ENCODE measurements around the gene NEK10.

Gene NEK10

DNA sequence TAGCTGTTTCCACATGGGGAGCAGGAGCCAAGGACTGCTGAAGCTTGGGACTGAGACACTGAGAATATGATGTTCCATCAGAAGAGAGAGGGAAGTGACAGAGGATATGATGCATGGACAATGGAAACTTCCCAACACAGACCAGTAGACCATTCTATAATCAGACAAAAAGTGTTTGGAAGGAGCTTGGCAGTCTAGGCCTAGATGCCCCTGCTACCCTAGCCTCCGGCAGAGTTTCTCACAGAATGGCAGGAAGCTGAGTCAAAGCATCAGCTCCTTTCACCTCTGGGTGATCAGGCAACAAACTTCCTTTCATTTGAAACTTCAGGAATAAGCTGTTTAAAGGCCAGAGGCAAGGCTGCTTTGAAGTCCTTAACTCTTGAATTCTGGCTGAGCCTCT, 222.0 kb downstream of the NEK10 start:
- DNase-seq = no peak

DNA sequence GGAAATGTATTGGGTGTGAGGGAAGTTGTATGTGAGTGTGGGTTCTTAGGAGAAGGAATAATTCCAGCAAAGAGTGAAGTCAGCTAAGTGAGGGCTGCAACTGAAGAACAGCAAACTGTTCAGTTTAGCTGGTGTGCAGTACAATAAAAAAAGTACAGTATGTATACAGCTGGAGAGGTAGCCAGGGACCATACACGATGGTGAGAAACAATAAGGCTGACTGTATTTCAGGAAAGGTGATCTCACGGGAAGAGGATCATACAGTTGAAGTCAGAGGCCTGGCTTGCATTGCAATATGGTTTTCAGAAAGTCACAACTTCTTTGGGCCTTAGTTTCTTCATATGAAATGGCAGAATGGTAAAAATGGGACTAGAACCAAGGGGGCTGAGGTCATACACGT, 222.4 kb downstream of the NEK10 start:
- DNase-seq = no peak

DNA sequence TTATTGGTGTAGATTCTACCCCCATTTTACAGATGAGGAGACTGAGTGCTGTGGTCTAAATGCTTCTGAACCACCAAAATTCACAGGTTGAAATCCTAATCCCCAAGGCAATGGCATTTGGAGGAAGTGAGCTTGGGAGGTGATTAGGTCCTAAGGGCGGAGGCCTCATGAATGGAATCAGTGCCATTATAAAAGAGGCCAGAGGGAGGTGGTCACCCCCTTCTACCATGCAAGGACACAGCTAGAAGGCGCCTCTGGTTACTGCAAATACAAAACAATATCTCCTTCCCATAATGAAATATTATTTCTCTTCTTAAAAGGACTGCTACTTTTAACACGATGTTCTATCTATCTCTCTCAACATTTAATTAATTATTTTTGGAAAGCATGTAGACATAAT, 223.5 kb downstream of the NEK10 start:
- DNase-seq = no peak

DNA sequence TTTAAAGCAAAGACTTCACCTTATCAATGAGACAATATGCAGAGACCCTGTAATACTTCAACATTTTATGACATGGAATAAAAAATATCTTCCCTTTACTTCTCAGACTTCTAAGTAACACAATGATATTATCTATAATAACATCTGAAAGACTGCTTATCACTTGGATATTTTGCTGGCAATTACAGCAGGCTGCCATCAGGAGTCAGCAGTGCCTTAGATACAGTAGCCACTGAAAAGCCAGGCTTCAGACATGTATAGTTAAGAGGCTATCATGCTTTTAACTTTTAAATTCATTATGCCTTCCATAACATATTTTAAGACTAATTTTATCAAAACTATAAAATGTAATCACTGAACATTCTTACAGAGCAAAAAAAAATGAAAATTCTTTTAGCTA, 227.5 kb downstream of the NEK10 start:
- DNase-seq = no peak

DNA sequence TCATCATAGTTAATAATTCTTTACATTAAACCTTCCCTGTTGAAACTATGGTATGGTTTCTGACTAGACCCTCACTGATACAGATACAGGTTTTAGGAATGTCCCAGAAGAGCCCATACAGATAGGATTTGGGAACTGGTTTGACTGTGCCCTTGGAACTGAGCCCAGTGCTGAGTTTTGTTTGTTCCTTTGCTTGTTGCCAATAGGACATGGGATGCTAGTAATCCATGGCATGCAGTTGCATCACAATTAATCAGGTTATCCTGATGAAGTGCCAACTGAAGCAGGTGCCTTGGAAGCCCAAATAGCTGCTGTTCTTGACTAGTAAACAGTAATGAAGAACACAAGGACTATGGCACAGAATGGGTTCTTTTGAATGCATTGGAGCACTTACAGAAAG, 230.6 kb downstream of the NEK10 start:
- DNase-seq = no peak

DNA sequence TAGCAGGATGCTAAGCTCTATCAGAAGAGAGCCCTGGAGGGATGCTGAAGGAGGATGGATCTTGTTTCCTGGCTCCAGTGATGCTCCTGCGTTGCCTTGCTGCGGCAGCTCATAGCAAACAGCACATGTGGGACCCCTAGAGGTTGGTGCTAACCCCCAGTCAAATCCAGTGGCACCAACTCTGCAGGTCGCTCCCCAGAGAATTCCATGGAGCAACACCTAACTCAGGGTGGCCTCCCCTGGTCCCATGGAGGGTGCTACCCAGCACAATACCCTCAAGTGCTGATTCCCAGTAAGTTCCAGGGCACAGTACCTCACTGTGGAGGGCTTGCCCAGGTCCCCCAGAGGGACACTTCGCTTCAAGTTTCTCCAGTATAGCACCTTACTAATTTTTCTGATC, 231.2 kb downstream of the NEK10 start:
- no peak for DNase-seq

DNA sequence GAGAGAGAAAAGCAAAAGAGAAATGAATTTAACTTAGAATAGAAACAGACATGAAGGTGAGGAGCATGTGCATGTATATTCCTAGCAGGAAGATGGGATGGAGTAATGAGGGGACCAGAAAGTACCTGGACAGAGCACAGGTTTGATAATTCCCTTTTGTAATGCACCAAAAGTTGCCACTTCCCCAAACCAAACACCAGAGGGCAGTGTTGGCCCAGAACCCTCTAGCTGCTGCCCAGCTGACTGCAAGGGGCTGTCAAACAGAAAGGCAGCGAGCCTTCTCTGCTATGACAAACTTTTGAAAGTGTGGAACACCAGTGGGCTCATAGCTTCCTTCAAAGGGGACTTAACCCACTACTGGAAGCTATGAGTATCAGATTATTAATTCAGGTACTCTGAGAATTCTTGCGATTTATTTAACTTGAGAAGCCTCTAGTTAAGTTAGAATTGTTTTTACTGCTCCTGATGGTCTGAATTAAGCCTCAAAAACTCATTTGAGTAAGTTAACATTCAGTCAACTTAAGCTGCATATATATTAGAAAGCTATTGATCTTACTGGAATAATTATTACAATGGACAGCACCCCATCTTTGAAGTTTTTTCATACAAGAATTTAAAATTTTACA, 234.9 kb downstream of the NEK10 start:
- DNase-seq = peak; percentile 23

- DNase-seq = no peak
Measured at GRCh38 chr3:27133060-27133459, 236.1 kb downstream of the NEK10 start.

GRCh38 chr3:27130796-27131195, 238.4 kb downstream of the NEK10 start:
- no peak for DNase-seq

DNA sequence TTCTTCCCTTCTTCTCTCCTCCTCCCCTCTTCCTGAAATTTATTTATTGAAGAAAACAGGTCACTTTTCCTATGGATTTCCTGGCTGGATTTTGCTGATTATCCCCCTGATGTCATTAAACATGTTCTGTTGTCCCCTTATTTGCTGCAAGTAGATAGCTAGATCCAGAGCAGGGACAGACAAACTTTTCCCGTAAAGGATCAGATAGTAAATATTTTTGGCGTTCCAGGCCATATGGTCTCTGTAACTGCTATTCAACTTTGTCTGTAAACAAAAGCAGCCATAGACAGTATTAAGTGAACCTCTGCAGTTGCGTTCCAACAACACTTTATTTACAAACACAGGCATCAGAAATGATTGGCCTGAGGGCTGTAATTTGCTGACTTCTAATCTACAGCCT, 241.3 kb downstream of the NEK10 start:
- DNase-seq = no peak

GRCh38 chr3:27127195-27127594, 242.0 kb downstream of the NEK10 start:
- peak; percentile 68 for DNase-seq

DNA sequence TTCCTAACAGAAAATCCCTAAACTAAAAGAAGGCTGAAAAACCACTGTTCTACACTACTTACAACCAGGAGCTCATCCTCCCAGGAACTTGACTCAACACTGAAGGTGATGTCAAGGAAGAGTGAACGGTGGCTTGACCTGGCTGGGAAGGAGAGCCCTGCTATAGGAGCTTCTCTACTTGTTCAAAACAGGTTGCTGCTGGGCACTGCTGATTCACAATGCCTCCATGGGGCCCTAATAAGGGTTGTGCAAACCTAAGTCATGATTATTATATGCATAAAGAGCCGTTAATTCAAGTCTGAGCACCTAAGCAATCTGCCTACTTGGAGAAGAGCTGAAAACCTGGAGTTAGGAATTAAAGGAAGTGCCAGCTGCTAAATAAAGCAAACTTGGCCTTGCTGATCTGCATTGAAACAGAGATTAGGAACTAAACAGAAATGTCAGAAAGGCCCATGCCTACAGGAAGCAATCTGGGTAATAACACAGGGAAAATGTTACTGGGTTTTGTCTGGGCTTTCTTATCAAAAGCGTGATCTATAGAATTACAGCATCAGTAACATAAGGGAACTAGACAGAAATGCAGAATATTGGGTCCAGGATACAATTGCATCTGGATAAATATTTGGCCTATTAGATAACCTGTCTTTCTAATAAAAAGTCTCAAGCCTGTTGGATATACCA, 243.2 kb downstream of the NEK10 start:
- no peak for DNase-seq

DNA sequence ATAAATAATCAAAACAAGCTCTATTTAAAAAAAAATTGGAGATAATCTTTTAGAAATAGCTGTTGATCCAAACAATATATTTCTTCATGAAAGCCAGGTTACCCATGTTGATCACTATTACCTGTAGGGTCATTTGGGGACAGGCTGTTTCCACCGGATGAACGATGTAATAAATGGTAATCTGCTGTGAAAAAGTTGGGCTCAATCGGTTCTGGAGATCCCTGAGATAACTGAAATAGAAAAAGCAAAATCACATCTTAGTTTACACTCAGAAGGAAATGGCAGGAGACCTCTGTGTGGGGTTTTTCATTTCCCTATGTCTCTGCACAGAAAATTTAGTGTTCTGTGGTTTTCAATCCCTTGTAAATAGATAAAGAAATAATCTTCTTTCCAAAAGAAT, 249.5 kb downstream of the NEK10 start:
- no peak for DNase-seq

DNA sequence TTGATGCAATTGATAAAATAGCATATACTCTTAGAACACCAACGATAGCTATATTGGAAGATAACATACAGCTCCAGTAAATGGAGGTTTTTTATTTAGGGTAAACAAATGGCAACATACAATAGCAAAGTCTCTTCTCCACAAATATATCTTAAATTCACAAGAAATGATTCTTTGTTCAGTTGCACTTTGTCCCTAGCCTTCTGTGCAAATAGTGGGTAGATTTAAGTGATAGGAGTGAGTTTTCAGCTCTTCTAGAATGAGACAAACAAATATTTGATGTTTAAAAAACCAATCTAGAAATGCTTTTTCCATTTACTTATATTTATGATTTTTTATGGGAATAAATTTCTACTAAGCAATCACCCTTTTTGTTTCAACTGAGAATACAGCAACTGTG, 253.8 kb downstream of the NEK10 start:
- no peak for DNase-seq

GRCh38 chr3:27114684-27115083, 254.5 kb downstream of the NEK10 start:
- peak; percentile 7 for DNase-seq

GRCh38 chr3:27114129-27114528, 255.1 kb downstream of the NEK10 start:
- no peak for DNase-seq

DNA sequence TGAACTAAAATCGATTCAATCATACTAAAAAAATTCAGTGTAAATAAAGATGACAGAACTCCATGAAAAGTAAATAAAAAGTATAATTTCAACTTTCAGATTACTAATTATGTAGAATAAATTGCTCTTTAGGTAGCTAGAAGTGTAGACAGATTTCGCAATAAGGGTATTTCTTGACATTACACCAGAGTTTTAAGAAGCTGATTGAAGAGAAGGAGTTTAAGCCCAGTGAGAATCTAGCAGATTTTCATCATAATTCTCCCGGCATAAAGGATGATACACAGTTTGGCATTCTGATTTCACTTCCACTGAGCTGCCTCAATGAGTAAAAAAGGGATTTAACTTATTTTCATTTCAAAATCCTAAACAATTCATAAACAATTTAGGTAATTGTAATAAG, 259.2 kb downstream of the NEK10 start:
- no peak for DNase-seq

GRCh38 chr3:27108322-27108721, 260.9 kb downstream of the NEK10 start:
- no peak for DNase-seq

GRCh38 chr3:27105904-27106303, 263.3 kb downstream of the NEK10 start:
- no peak for DNase-seq

GRCh38 chr3:27097182-27097581, 272.0 kb downstream of the NEK10 start:
- no peak for DNase-seq

DNA sequence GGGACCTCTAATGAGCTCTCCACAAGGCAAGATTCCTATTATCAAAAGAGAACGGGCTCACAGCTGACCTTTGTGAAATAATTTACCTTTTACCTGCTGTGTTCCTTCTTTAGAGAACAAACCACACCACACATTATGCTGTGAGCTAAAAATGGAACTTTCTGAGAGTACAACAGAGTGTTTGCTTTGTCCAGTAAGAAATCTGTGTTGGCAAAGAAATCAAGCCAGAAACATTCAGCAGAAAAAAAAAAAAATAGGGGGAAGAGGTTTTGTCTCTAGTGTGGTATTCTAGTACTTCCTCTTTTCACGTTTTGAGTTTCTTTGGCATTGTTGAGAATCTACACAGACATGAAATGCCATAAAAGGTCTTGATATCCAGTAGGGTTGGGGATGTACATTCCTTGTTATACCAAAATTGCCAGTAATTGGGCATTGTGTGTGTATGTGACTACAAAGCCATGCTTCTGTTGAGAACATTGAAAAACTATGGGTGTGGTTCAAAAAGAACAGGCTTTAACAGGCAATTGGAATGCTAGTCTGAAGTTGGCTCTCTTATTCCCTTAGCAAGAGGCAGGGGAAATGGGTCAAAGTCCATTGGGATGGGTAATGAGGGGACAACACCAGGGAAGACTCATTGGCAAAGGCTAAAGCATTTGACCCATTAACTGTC, 273.5 kb downstream of the NEK10 start:
- no peak for DNase-seq

DNA sequence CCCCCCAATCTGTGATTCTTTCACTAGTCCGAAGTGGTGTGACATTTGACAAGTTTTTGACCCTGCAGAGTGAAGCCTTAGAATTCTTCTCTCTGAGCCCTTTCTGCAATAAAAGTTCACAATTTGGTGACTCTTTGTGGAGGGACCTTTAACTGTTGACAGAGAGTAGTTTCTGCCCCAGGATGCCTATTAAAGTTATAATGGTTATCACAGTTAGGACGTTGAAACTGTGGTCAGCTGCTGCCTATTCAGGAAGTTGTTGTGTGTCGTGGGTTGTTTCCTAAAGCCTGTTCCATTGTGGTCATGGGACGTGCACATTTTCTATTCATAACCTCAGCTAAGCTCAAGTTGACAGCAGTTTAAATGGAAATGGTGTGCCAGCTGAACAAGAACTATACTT, 274.5 kb downstream of the NEK10 start:
- DNase-seq = no peak

DNA sequence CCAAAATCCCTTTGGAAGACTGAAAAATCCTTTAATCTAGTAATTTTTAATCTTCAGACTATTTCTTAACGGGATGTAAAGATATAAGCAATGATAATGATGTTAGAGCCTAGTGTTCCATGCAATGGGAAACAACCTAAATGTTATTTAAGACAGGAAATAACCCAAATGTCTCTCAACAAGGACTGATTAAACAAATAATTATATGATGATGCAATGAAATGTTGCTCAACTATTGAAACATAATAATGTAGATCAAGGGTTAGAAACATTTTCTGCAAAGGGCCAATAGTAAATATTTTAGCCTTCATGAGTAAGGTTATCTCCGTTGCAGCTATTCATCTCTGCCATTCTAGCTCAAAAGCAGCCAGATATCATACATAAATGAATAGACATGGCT, 275.4 kb downstream of the NEK10 start:
- DNase-seq = no peak

DNA sequence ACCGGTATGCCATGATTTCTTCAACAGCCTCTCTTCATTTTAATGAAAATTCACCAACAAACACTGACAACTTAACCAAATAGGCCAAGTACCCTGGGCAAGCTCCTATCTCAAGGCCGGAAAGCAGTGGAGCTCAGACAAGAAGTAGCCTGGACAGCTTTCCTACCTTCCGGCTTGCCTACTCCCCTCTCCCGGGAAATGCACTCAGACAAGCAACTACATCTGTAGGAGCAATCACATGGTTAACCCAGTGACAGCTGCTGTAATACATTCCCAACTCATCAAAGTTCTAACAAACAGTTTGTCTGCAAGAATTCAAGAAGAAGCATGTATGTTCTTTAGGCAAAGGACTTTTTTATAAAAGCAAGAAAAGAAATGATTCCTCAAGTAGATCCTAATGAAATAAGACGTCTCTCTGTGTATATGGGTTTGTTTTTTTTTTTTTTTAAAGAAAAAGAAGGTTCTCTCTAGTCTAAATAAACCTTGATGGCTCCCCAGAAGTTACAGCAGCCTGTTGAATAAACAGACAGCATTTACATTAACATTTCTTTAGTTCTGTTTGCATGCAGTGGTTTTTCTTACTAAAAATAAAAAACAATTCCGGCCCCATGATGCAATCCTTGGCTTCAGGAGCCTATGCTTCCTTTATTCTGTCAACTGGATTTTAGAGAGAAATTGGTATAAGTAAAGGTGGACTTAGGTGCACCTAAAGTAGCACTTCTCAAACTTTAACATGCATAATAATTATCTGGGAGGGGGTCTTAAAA, 278.7 kb downstream of the NEK10 start:
- DNase-seq = no peak

Measured in NCI-H510A treated with DMSO at 0.1 percent for 48 hours (cell line).